ENCODE results near the gene NLGN1.

GRCh38 chr3:173739726-173740125, 342.2 kb downstream of the NLGN1 start:
- TF ChIP-seq EP300 (IDR thresholded peaks at IDR 0.05) (no peak), SREBF2 (IDR thresholded peaks at IDR 0.05) (no peak), REST (IDR thresholded peaks at IDR 0.05) (no peak), CTCF (IDR thresholded peaks at IDR 0.05) (no peak), MAX (IDR thresholded peaks at IDR 0.05) (no peak), EHMT2 (IDR thresholded peaks at IDR 0.05; ENCODE audit: low read depth) (no peak), ESRRA (IDR thresholded peaks at IDR 0.05; ENCODE audit: borderline replicate concordance, low read length) (no peak), CEBPB (IDR thresholded peaks at IDR 0.05) (no peak)
